ENCODE results near the gene ISL2. TPM values are rescaled to one million over a fixed set of nuclear protein-coding genes. Genes with fewer than 3 reads are reported as not detected.

ISL2 gene
- total RNA-seq, 8 experiments from 2014 or later, result 0.49 to 11.1 (median 1.6) TPM

- Histone ChIP-seq H3K4me3 (no peak overlapping the region), H3K27ac (no peak overlapping the region), H3K4me1 (replicated peaks in 1 of 2) (peaks cover 0 to 11% of the 10 kb centered on the region in 2 donors)
- ATAC-seq (replicated peaks in 6 of 8), result peak in 1 of 8 experiments; percentile 49
- in situ Hi-C loops (cut with MboI; ENCODE audit: low pct_unique_long_range_greater_than_20kb in 2 of 9, low sequenced_read_pairs in 9 of 9, unreplicated experiment in 9 of 9), result loop anchor here in 2 of 9 experiments (25.0 kb wide), 2 partner anchors 113 to 488 kb away; no protein-coding TSS in a partner anchor
- 46 to 100% (median 67%) methylated on average over 1 of the region's 1 CpG; no CpG with 5 or more reads in 1 of the 10 experiments for WGBS, 10 experiments
These were observed 12.9 kb downstream of the ISL2 start for GRCh38 chr15:76349301-76350070.

- Histone ChIP-seq H3K27ac (no peak overlapping the region), H3K4me3 (no peak overlapping the region), H3K4me1 (replicated peaks in 1 of 2) (no peaks in the 10 kb centered on the region)
- WGBS, 10 experiments, result 88 to 100% (median 100%) methylated on average over 1 of the region's 1 CpG; no CpG with 5 or more reads in 3 of the 10 experiments
- in situ Hi-C loops (cut with MboI; ENCODE audit: low pct_unique_long_range_greater_than_20kb in 2 of 9, low sequenced_read_pairs in 9 of 9, unreplicated experiment in 9 of 9), result loop anchor here in 2 of 9 experiments (25.0 kb wide), 2 partner anchors 109 to 484 kb away; no protein-coding TSS in a partner anchor
- ATAC-seq (replicated peaks in 6 of 8), result no peak
These were observed 16.5 kb downstream of the ISL2 start for GRCh38 chr15:76353023-76353577.

- Histone ChIP-seq H3K27ac (no peak overlapping the region), H3K4me3 (no peak overlapping the region), H3K4me1 (replicated peaks in 1 of 2) (no peaks in the 10 kb centered on the region)
- in situ Hi-C loops (cut with MboI; ENCODE audit: low pct_unique_long_range_greater_than_20kb in 2 of 9, low sequenced_read_pairs in 9 of 9, unreplicated experiment in 9 of 9), result loop anchor here in 2 of 9 experiments (25.0 kb wide), 2 partner anchors 108 to 483 kb away; no protein-coding TSS in a partner anchor
- ATAC-seq (replicated peaks in 6 of 8), result no peak
- WGBS, 10 experiments, result 70 to 100% (median 88%) methylated on average over 1 to 9 of the region's 10 CpGs; no CpG with 5 or more reads in 2 of the 10 experiments
These were observed 17.3 kb downstream of the ISL2 start for GRCh38 chr15:76353903-76354302.

GRCh38 chr15:76354823-76355440, 18.4 kb downstream of the ISL2 start:
- H3K4me3 ChIP-seq, result no peak overlapping the region
- ATAC-seq (replicated peaks in 6 of 8), result no peak
- WGBS, 10 experiments, result 23 to 93% (median 68%) methylated on average over 1 to 3 of the region's 3 CpGs
- H3K27ac ChIP-seq, result no peak overlapping the region
- in situ Hi-C loops (cut with MboI; ENCODE audit: low pct_unique_long_range_greater_than_20kb in 2 of 9, low sequenced_read_pairs in 9 of 9, unreplicated experiment in 9 of 9), result loop anchor here in 2 of 9 experiments (25.0 kb wide), 2 partner anchors 107 to 482 kb away; no protein-coding TSS in a partner anchor
- no peaks in the 10 kb centered on the region for H3K4me1 ChIP-seq (replicated peaks in 1 of 2)

- no peak overlapping the region for H3K27ac ChIP-seq
- ATAC-seq (replicated peaks in 6 of 8), result no peak
- 80 to 92% (median 89%) methylated on average over 1 to 2 of the region's 3 CpGs; no CpG with 5 or more reads in 4 of the 10 experiments for WGBS, 10 experiments
- in situ Hi-C loops (cut with MboI; ENCODE audit: low pct_unique_long_range_greater_than_20kb in 2 of 9, low sequenced_read_pairs in 9 of 9, unreplicated experiment in 9 of 9), result loop anchor here in 2 of 9 experiments (25.0 kb wide), 2 partner anchors 104 to 479 kb away; no protein-coding TSS in a partner anchor
- no peaks in the 10 kb centered on the region for H3K4me1 ChIP-seq (replicated peaks in 1 of 2)
- no peak overlapping the region for H3K4me3 ChIP-seq
These were observed 21.9 kb downstream of the ISL2 start for GRCh38 chr15:76358453-76358852.

GRCh38 chr15:76359152-76359551, 22.6 kb downstream of the ISL2 start:
- Histone ChIP-seq H3K4me3 (no peak overlapping the region), H3K4me1 (replicated peaks in 1 of 2) (no peaks in the 10 kb centered on the region), H3K27ac (no peak overlapping the region)
- WGBS, 10 experiments, result 30 to 93% methylated on average over 2 of the region's 3 CpGs; no CpG with 5 or more reads in 8 of the 10 experiments
- peak in 1 of 8 experiments; percentile 37 for ATAC-seq (replicated peaks in 6 of 8)
- in situ Hi-C loops (cut with MboI; ENCODE audit: low pct_unique_long_range_greater_than_20kb in 2 of 9, low sequenced_read_pairs in 9 of 9, unreplicated experiment in 9 of 9), result loop anchor here in 2 of 9 experiments (25.0 kb wide), 2 partner anchors 103 to 478 kb away; no protein-coding TSS in a partner anchor

GRCh38 chr15:76360416-76360815, 23.8 kb downstream of the ISL2 start:
- ATAC-seq (replicated peaks in 6 of 8), result no peak
- in situ Hi-C loops (cut with MboI; ENCODE audit: low pct_unique_long_range_greater_than_20kb in 2 of 9, low sequenced_read_pairs in 9 of 9, unreplicated experiment in 9 of 9), result loop anchor here in 2 of 9 experiments (25.0 kb wide), 2 partner anchors 102 to 477 kb away; no protein-coding TSS in a partner anchor
- no peak overlapping the region for H3K27ac ChIP-seq
- no peak overlapping the region for H3K4me3 ChIP-seq
- 29 to 100% (median 79%) methylated on average over 1 to 3 of the region's 3 CpGs; no CpG with 5 or more reads in 2 of the 10 experiments for WGBS, 10 experiments
- H3K4me1 ChIP-seq (replicated peaks in 1 of 2), result no peaks in the 10 kb centered on the region

- ATAC-seq (replicated peaks in 6 of 8), result no peak
- 40 to 87% (median 66%) methylated on average over 1 to 2 of the region's 2 CpGs; no CpG with 5 or more reads in 5 of the 10 experiments for WGBS, 10 experiments
- Histone ChIP-seq H3K4me3 (no peak overlapping the region), H3K4me1 (replicated peaks in 1 of 2) (peaks cover 0 to 2% of the 10 kb centered on the region in 2 donors), H3K27ac (no peak overlapping the region)
- in situ Hi-C loops (cut with MboI; ENCODE audit: low pct_unique_long_range_greater_than_20kb in 2 of 9, low sequenced_read_pairs in 9 of 9, unreplicated experiment in 9 of 9), result loop anchor here in 2 of 9 experiments (25.0 kb wide), 2 partner anchors 99 to 474 kb away; no protein-coding TSS in a partner anchor
These were observed 26.7 kb downstream of the ISL2 start for GRCh38 chr15:76363251-76363650.

- in situ Hi-C loops (cut with MboI; ENCODE audit: low pct_unique_long_range_greater_than_20kb in 2 of 9, low sequenced_read_pairs in 9 of 9, unreplicated experiment in 9 of 9), result loop anchor here in 2 of 9 experiments (25.0 kb wide), 2 partner anchors 96 to 471 kb away; no protein-coding TSS in a partner anchor
- H3K4me3 ChIP-seq, result no peak overlapping the region
- H3K4me1 ChIP-seq (replicated peaks in 1 of 2), result peaks cover 2 to 5% of the 10 kb centered on the region in 2 donors
- ATAC-seq (replicated peaks in 6 of 8), result no peak
- 80% methylated on average over 1 of the region's 1 CpG; no CpG with 5 or more reads in 9 of the 10 experiments for WGBS, 10 experiments
- H3K27ac ChIP-seq, result no peak overlapping the region
These were observed 30.1 kb downstream of the ISL2 start for GRCh38 chr15:76366714-76367113.

GRCh38 chr15:76368122-76368621, 31.6 kb downstream of the ISL2 start:
- 0 to 92% (median 55%) methylated on average over 3 to 11 of the region's 11 CpGs; no CpG with 5 or more reads in 2 of the 10 experiments for WGBS, 10 experiments
- peak in 4 of 8 experiments; percentile 46 to 95 (median 82) for ATAC-seq (replicated peaks in 6 of 8)
- Histone ChIP-seq H3K4me3 (no peak overlapping the region), H3K4me1 (replicated peaks in 1 of 2) (peaks cover 2 to 5% of the 10 kb centered on the region in 2 donors), H3K27ac (no peak overlapping the region)
- in situ Hi-C loops (cut with MboI; ENCODE audit: low pct_unique_long_range_greater_than_20kb in 2 of 9, low sequenced_read_pairs in 9 of 9, unreplicated experiment in 9 of 9), result loop anchor here in 2 of 9 experiments (25.0 kb wide), 2 partner anchors 94 to 469 kb away; no protein-coding TSS in a partner anchor

- Histone ChIP-seq H3K4me1 (replicated peaks in 1 of 2) (peaks cover 0 to 5% of the 10 kb centered on the region in 2 donors), H3K4me3 (no peak overlapping the region), H3K27ac (no peak overlapping the region)
- in situ Hi-C loops (cut with MboI; ENCODE audit: low pct_unique_long_range_greater_than_20kb in 2 of 9, low sequenced_read_pairs in 9 of 9, unreplicated experiment in 9 of 9), result no loop called here
- 65 to 100% (median 83%) methylated on average over 1 to 3 of the region's 3 CpGs; no CpG with 5 or more reads in 2 of the 10 experiments for WGBS, 10 experiments
- no peak for ATAC-seq (replicated peaks in 6 of 8)
These were observed 39.5 kb downstream of the ISL2 start for GRCh38 chr15:76376029-76376428.

- no peak overlapping the region for H3K27ac ChIP-seq
- H3K4me1 ChIP-seq (replicated peaks in 1 of 2), result peaks cover 0 to 5% of the 10 kb centered on the region in 2 donors
- no peak for ATAC-seq (replicated peaks in 6 of 8)
- 29 to 94% (median 79%) methylated on average over 1 to 8 of the region's 8 CpGs for WGBS, 10 experiments
- H3K4me3 ChIP-seq, result no peak overlapping the region
- in situ Hi-C loops (cut with MboI; ENCODE audit: low pct_unique_long_range_greater_than_20kb in 2 of 9, low sequenced_read_pairs in 9 of 9, unreplicated experiment in 9 of 9), result no loop called here
These were observed 40.2 kb downstream of the ISL2 start for GRCh38 chr15:76376816-76377215.
